ENCODE measurements around the gene MOCOS.

DNA sequence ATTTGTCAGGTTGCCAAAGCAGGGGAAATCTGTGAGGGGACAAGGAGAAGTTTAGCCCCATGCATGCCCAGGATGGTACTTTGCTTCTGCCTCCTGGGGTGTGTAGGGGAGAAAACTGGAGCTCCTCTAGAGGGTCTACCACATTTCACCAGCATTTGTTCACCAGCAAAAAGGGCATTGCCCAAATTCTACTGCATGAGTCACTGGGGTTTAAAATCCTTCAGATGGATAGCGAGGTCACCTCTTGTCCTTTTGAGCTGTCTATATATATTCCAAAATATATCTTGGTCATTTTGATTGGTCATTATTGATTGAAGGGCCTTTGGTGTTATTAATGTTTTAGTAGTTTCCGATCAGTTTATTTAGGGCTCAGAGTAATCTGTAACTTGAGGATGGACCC is 128.9 kb downstream of the MOCOS start:
- TF ChIP-seq ARID2 (CRISPR knock-in tag; IDR thresholded peaks at IDR 0.05; ENCODE audit: borderline replicate concordance) = no peak
- no peak for TF ChIP-seq MIER2 (CRISPR knock-in tag; IDR thresholded peaks at IDR 0.05)
- TF ChIP-seq, protein P1, sequence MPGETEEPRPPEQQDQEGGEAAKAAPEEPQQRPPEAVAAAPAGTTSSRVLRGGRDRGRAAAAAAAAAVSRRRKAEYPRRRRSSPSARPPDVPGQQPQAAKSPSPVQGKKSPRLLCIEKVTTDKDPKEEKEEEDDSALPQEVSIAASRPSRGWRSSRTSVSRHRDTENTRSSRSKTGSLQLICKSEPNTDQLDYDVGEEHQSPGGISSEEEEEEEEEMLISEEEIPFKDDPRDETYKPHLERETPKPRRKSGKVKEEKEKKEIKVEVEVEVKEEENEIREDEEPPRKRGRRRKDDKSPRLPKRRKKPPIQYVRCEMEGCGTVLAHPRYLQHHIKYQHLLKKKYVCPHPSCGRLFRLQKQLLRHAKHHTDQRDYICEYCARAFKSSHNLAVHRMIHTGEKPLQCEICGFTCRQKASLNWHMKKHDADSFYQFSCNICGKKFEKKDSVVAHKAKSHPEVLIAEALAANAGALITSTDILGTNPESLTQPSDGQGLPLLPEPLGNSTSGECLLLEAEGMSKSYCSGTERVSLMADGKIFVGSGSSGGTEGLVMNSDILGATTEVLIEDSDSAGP (CRISPR knock-in tag; IDR thresholded peaks at IDR 0.05; ENCODE audit: borderline replicate concordance) = no peak
- TF ChIP-seq HMG20A (CRISPR knock-in tag; IDR thresholded peaks at IDR 0.05; ENCODE audit: borderline replicate concordance) = no peak
- no peak for TF ChIP-seq ZNF652 (CRISPR knock-in tag; IDR thresholded peaks at IDR 0.05; ENCODE audit: borderline replicate concordance, low read depth)
- TF ChIP-seq ZSCAN31 (CRISPR knock-in tag; IDR thresholded peaks at IDR 0.05; ENCODE audit: low read depth) = no peak
- TF ChIP-seq SKI (IDR thresholded peaks at IDR 0.05; ENCODE audit: partially characterized antibody) = no peak
- no peak for TF ChIP-seq EEA1 (CRISPR knock-in tag; IDR thresholded peaks at IDR 0.05; ENCODE audit: borderline replicate concordance)
- TF ChIP-seq KLF6 (CRISPR knock-in tag; IDR thresholded peaks at IDR 0.05) = no peak
- no peak for TF ChIP-seq EZH2 (conservative IDR thresholded peaks at IDR 0.05; ENCODE audit: low read depth, low read length)
- no peak for TF ChIP-seq FOXK1 (CRISPR knock-in tag; IDR thresholded peaks at IDR 0.05; ENCODE audit: borderline replicate concordance, low read depth)
- TF ChIP-seq, protein P2, sequence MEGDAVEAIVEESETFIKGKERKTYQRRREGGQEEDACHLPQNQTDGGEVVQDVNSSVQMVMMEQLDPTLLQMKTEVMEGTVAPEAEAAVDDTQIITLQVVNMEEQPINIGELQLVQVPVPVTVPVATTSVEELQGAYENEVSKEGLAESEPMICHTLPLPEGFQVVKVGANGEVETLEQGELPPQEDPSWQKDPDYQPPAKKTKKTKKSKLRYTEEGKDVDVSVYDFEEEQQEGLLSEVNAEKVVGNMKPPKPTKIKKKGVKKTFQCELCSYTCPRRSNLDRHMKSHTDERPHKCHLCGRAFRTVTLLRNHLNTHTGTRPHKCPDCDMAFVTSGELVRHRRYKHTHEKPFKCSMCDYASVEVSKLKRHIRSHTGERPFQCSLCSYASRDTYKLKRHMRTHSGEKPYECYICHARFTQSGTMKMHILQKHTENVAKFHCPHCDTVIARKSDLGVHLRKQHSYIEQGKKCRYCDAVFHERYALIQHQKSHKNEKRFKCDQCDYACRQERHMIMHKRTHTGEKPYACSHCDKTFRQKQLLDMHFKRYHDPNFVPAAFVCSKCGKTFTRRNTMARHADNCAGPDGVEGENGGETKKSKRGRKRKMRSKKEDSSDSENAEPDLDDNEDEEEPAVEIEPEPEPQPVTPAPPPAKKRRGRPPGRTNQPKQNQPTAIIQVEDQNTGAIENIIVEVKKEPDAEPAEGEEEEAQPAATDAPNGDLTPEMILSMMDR (CRISPR knock-in tag; IDR thresholded peaks at IDR 0.05) = no peak
- TF ChIP-seq JDP2 (CRISPR knock-in tag; IDR thresholded peaks at IDR 0.05; ENCODE audit: borderline replicate concordance) = no peak
- TF ChIP-seq HNRNPUL1 (IDR thresholded peaks at IDR 0.05; ENCODE audit: low read depth, low read length) = no peak
